ENCODE data around the gene KANK2. TPM values are rescaled to one million over a fixed set of nuclear protein-coding genes. Genes with fewer than 3 reads are reported as not detected.

KANK2 gene
- total and polyA plus RNA-seq, 2 of the 13 experiments (the other 11 are each of a cell fraction or from before 2014, with no cell fraction given): 5.7 to 12.9 TPM

DNA sequence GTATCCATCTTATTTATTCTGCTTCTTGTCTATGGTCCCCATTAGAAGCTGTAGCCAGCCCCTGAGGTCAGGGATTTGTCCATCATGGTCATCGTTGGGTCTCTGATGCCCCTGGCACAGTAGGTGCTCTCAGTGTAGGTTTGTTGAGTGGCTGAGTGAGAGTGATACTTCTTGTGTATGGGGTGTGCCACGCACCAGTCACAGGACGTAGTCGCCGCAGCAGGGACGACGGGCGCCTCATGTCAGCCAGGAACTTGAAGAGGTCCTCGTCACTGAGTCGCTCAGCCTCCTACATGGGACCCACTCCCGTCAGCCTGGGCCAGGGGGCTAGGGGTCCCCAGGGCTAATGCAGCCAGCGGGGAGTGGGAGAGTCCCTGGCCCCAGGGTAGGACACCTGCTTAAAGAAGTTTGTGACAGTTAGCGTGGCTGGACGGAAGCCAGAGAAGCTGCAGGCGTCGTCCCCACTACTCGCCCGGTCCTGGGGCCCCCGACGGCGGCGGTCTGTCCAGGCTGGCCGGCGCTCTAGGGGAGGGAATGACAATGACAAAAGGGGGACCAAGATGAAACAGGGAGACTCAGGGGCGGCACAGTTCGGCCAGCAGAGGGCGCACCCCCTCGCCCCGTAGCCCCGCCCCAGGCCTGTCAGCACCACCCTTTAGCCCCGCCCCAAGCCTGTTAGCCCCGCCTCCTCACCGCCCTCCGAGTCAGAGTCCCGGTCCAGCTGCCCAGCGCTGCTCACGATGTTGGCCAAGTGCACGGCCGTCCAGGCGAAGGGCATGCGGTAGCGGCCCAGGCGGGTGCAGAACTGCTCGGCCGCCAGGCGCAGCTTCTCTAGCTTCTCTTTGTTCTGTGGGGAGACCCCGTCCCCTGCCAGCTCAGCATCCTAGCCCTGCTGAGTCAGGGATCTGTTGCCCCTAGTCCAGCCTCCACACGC, 45.8 kb upstream of the KANK2 start (continued):
- TF ChIP-seq, protein P1, sequence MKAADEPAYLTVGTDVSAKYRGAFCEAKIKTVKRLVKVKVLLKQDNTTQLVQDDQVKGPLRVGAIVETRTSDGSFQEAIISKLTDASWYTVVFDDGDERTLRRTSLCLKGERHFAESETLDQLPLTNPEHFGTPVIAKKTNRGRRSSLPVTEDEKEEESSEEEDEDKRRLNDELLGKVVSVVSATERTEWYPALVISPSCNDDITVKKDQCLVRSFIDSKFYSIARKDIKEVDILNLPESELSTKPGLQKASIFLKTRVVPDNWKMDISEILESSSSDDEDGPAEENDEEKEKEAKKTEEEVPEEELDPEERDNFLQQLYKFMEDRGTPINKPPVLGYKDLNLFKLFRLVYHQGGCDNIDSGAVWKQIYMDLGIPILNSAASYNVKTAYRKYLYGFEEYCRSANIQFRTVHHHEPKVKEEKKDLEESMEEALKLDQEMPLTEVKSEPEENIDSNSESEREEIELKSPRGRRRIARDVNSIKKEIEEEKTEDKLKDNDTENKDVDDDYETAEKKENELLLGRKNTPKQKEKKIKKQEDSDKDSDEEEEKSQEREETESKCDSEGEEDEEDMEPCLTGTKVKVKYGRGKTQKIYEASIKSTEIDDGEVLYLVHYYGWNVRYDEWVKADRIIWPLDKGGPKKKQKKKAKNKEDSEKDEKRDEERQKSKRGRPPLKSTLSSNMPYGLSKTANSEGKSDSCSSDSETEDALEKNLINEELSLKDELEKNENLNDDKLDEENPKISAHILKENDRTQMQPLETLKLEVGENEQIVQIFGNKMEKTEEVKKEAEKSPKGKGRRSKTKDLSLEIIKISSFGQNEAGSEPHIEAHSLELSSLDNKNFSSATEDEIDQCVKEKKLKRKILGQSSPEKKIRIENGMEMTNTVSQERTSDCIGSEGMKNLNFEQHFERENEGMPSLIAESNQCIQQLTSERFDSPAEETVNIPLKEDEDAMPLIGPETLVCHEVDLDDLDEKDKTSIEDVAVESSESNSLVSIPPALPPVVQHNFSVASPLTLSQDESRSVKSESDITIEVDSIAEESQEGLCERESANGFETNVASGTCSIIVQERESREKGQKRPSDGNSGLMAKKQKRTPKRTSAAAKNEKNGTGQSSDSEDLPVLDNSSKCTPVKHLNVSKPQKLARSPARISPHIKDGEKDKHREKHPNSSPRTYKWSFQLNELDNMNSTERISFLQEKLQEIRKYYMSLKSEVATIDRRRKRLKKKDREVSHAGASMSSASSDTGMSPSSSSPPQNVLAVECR (CRISPR knock-in tag; IDR thresholded peaks at IDR 0.05; ENCODE audit: borderline replicate concordance): peak; percentile 33; the same call in 1 of the 2 replicates
- TF ChIP-seq, protein P2, sequence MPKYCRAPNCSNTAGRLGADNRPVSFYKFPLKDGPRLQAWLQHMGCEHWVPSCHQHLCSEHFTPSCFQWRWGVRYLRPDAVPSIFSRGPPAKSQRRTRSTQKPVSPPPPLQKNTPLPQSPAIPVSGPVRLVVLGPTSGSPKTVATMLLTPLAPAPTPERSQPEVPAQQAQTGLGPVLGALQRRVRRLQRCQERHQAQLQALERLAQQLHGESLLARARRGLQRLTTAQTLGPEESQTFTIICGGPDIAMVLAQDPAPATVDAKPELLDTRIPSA (CRISPR knock-in tag; IDR thresholded peaks at IDR 0.05; ENCODE audit: borderline replicate concordance): no peak
- TF ChIP-seq CEBPB (IDR thresholded peaks at IDR 0.05; ENCODE audit: borderline replicate concordance, low read depth, low read length) (no peak), ETV6 (CRISPR knock-in tag; conservative IDR thresholded peaks at IDR 0.05) (no peak), SNRNP70 (IDR thresholded peaks at IDR 0.05; ENCODE audit: low read depth, low read length) (no peak), ZFX (CRISPR knock-in tag; IDR thresholded peaks at IDR 0.05; ENCODE audit: low read depth) (peak; percentile 63), ZNF326 (CRISPR knock-in tag; IDR thresholded peaks at IDR 0.05; ENCODE audit: borderline replicate concordance) (no peak), ZNF124 (CRISPR knock-in tag; IDR thresholded peaks at IDR 0.05) (no peak), ZNF7 (CRISPR knock-in tag; IDR thresholded peaks at IDR 0.05) (no peak), ZFP62 (CRISPR knock-in tag; IDR thresholded peaks at IDR 0.05) (no peak), AHR (CRISPR knock-in tag; IDR thresholded peaks at IDR 0.05) (no peak), JUN (CRISPR knock-in tag; IDR thresholded peaks at IDR 0.05) (no peak), NCOA5 (CRISPR knock-in tag; IDR thresholded peaks at IDR 0.05) (no peak), ZMYM4 (CRISPR knock-in tag; IDR thresholded peaks at IDR 0.05) (no peak), ARNT2 (CRISPR knock-in tag; IDR thresholded peaks at IDR 0.05; ENCODE audit: low read depth) (no peak)
- TF ChIP-seq, protein P3, sequence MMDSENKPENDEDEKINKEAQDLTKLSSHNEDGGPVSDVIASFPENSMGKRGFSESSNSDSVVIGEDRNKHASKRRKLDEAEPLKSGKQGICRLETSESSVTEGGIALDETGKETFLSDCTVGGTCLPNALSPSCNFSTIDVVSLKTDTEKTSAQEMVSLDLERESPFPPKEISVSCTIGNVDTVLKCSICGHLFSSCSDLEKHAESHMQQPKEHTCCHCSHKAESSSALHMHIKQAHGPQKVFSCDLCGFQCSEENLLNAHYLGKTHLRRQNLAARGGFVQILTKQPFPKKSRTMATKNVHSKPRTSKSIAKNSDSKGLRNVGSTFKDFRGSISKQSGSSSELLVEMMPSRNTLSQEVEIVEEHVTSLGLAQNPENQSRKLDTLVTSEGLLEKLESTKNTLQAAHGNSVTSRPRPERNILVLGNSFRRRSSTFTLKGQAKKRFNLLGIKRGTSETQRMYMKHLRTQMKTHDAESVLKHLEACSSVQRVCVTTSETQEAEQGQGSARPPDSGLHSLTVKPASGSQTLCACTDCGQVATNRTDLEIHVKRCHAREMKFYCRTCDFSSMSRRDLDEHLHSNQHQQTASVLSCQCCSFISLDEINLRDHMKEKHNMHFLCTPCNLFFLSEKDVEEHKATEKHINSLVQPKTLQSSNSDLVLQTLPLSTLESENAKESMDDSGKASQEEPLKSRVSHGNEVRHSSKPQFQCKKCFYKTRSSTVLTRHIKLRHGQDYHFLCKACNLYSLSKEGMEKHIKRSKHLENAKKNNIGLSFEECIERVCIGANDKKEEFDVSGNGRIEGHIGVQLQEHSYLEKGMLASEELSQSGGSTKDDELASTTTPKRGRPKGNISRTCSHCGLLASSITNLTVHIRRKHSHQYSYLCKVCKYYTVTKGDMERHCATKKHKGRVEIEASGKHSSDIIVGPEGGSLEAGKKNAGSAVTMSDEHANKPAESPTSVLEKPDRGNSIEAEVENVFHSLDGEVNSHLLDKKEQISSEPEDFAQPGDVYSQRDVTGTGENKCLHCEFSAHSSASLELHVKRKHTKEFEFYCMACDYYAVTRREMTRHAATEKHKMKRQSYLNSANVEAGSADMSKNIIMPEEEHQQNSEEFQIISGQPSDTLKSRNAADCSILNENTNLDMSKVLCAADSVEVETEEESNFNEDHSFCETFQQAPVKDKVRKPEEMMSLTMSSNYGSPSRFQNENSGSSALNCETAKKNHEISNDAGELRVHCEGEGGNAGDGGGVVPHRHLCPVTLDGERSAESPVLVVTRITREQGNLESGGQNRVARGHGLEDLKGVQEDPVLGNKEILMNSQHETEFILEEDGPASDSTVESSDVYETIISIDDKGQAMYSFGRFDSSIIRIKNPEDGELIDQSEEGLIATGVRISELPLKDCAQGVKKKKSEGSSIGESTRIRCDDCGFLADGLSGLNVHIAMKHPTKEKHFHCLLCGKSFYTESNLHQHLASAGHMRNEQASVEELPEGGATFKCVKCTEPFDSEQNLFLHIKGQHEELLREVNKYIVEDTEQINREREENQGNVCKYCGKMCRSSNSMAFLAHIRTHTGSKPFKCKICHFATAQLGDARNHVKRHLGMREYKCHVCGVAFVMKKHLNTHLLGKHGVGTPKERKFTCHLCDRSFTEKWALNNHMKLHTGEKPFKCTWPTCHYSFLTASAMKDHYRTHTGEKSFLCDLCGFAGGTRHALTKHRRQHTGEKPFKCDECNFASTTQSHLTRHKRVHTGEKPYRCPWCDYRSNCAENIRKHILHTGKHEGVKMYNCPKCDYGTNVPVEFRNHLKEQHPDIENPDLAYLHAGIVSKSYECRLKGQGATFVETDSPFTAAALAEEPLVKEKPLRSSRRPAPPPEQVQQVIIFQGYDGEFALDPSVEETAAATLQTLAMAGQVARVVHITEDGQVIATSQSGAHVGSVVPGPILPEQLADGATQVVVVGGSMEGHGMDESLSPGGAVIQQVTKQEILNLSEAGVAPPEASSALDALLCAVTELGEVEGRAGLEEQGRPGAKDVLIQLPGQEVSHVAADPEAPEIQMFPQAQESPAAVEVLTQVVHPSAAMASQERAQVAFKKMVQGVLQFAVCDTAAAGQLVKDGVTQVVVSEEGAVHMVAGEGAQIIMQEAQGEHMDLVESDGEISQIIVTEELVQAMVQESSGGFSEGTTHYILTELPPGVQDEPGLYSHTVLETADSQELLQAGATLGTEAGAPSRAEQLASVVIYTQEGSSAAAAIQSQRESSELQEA (CRISPR knock-in tag; IDR thresholded peaks at IDR 0.05; ENCODE audit: not compliant biosample characterization): no peak

All from HepG2 (cell line).